Measurements from ENCODE around the gene CCDC149.

Gene CCDC149

GRCh38 chr4:24872720-24873119 lies 40.1 kb downstream of the CCDC149 start:
- no peak for DNase-seq (ENCODE audit: low read depth in 1 of 2, low spot score in 1 of 2)
- TF ChIP-seq GABPA (IDR thresholded peaks at IDR 0.05; ENCODE audit: low read depth) = no peak
- Histone ChIP-seq H3K4me3 (replicated peaks; ENCODE audit: insufficient read depth, low read length) (no peak overlapping the region), H3K27me3 (ENCODE audit: insufficient read depth, poor library complexity, severe bottlenecking) (no peaks in the 10 kb centered on the region), H3K27ac (replicated peaks) (no peak overlapping the region)

GRCh38 chr4:24871210-24871609 lies 41.6 kb downstream of the CCDC149 start:
- no peak for DNase-seq (ENCODE audit: low read depth in 1 of 2, low spot score in 1 of 2)
- Histone ChIP-seq H3K27me3 (ENCODE audit: insufficient read depth, poor library complexity, severe bottlenecking) (no peaks in the 10 kb centered on the region), H3K4me3 (replicated peaks; ENCODE audit: insufficient read depth, low read length) (no peak overlapping the region), H3K27ac (replicated peaks) (no peak overlapping the region)
- no peak for TF ChIP-seq GABPA (IDR thresholded peaks at IDR 0.05; ENCODE audit: low read depth)
- TF ChIP-seq, protein P1, sequence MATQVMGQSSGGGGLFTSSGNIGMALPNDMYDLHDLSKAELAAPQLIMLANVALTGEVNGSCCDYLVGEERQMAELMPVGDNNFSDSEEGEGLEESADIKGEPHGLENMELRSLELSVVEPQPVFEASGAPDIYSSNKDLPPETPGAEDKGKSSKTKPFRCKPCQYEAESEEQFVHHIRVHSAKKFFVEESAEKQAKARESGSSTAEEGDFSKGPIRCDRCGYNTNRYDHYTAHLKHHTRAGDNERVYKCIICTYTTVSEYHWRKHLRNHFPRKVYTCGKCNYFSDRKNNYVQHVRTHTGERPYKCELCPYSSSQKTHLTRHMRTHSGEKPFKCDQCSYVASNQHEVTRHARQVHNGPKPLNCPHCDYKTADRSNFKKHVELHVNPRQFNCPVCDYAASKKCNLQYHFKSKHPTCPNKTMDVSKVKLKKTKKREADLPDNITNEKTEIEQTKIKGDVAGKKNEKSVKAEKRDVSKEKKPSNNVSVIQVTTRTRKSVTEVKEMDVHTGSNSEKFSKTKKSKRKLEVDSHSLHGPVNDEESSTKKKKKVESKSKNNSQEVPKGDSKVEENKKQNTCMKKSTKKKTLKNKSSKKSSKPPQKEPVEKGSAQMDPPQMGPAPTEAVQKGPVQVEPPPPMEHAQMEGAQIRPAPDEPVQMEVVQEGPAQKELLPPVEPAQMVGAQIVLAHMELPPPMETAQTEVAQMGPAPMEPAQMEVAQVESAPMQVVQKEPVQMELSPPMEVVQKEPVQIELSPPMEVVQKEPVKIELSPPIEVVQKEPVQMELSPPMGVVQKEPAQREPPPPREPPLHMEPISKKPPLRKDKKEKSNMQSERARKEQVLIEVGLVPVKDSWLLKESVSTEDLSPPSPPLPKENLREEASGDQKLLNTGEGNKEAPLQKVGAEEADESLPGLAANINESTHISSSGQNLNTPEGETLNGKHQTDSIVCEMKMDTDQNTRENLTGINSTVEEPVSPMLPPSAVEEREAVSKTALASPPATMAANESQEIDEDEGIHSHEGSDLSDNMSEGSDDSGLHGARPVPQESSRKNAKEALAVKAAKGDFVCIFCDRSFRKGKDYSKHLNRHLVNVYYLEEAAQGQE (IDR thresholded peaks at IDR 0.05; ENCODE audit: insufficient replicate concordance, low read depth) = no peak
- TF ChIP-seq CTCF (IDR thresholded peaks at IDR 0.05; ENCODE audit: insufficient read depth, low read length) = no peak
- TF ChIP-seq POLR2AphosphoS5 (IDR thresholded peaks at IDR 0.05; ENCODE audit: low read depth) = no peak
- TF ChIP-seq SPI1 (IDR thresholded peaks at IDR 0.05; ENCODE audit: borderline replicate concordance, low read depth) = no peak

DNA sequence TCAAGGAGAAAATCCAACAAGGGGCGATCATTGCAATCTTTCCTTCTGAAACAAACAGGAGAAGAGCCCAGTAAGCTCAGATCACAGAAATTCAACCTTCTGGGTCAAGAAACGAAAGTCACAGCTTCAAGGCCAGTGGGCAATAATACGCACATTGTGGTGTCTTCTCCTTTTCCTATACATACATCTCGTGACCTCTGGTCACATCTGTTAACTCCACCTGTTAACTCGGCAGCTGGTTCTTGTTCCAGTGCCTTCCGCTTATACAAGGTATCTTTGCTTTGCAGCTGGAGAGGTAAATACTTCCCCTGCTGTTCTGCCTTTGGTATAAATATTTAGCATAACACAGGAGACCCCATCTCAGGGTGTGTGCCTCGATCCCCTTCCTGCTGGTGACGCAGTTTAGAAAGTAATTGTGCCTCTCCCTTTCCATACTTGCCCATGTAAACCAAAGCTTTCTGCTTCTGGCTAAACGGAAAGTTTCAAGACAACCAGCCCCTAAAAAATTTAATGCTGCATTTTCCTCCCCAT lies 45.0 kb downstream of the CCDC149 start:
- no peak for TF ChIP-seq GABPA (IDR thresholded peaks at IDR 0.05; ENCODE audit: low read depth)
- Histone ChIP-seq H3K4me3 (replicated peaks; ENCODE audit: insufficient read depth, low read length) (no peak overlapping the region), H3K27me3 (ENCODE audit: insufficient read depth, poor library complexity, severe bottlenecking) (no peaks in the 10 kb centered on the region), H3K27ac (replicated peaks) (no peak overlapping the region)
- no peak for DNase-seq (ENCODE audit: low read depth in 1 of 2, low spot score in 1 of 2)

GRCh38 chr4:24867251-24867650 lies 45.6 kb downstream of the CCDC149 start:
- TF ChIP-seq, protein P1 (IDR thresholded peaks at IDR 0.05; ENCODE audit: insufficient replicate concordance, low read depth) = no peak
- TF ChIP-seq SPI1 (IDR thresholded peaks at IDR 0.05; ENCODE audit: borderline replicate concordance, low read depth) (no peak), POLR2AphosphoS5 (IDR thresholded peaks at IDR 0.05; ENCODE audit: low read depth) (no peak), GABPA (IDR thresholded peaks at IDR 0.05; ENCODE audit: low read depth) (no peak), CTCF (IDR thresholded peaks at IDR 0.05; ENCODE audit: insufficient read depth, low read length) (no peak)
- DNase-seq (ENCODE audit: low read depth in 1 of 2, low spot score in 1 of 2) = no peak

DNA sequence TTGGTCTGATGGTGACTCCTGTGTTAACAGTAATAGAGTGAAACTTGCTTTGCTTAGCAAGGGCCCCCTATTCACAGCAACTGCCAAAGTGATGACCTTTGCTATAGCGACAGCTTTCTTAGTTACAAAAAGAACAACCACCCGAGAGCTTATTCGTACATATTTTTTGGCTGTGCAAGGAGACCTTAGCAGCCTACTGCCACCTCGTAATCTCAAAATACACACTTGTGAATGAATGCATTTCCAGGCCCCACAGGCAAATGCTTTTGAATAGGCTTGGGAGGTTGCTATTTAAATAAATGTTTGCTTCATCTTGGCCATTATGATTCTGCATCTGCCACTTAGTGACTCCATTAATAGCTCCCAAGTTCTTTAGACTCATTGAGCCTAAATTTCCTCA lies 47.4 kb downstream of the CCDC149 start:
- no peak overlapping the region for H3K27ac ChIP-seq (replicated peaks)
- no peak for DNase-seq (ENCODE audit: low read depth in 1 of 2, low spot score in 1 of 2)
- no peak for TF ChIP-seq SPI1 (IDR thresholded peaks at IDR 0.05; ENCODE audit: borderline replicate concordance, low read depth)
- no peak for TF ChIP-seq POLR2AphosphoS5 (IDR thresholded peaks at IDR 0.05; ENCODE audit: low read depth)
- H3K4me3 ChIP-seq (replicated peaks; ENCODE audit: insufficient read depth, low read length) = no peak overlapping the region
- no peaks in the 10 kb centered on the region for H3K27me3 ChIP-seq (ENCODE audit: insufficient read depth, poor library complexity, severe bottlenecking)

More at GRCh38 chr4:24867251-24867650, 45.6 kb downstream of the CCDC149 start:
- no peak overlapping the region for H3K27ac ChIP-seq (replicated peaks)
- H3K4me3 ChIP-seq (replicated peaks; ENCODE audit: insufficient read depth, low read length) = no peak overlapping the region
- H3K27me3 ChIP-seq (ENCODE audit: insufficient read depth, poor library complexity, severe bottlenecking) = no peaks in the 10 kb centered on the region
